ENCODE data around the gene TLR3.

The TLR3 gene

GRCh38 chr4:186081202-186081807 is 12.3 kb downstream of the TLR3 start:
- DNase-seq, result no peak
- Histone ChIP-seq H3K4me1 (no peaks in the 10 kb centered on the region), H3K27ac (peak overlapping the region in 1 of 2 donors; percentile 22), H3K4me3 (peak overlapping the region in 1 of 2 donors; percentile 26), H3K27me3 (no peaks in the 10 kb centered on the region), H3K36me3 (peaks cover 0 to 15% (median 6%) of the 10 kb centered on the region in 3 donors), H3K9me3 (no peaks in the 10 kb centered on the region)
- intact Hi-C loops (cut with DNase I; ENCODE audit: low total_unique reads), result no loop called here
- no peak for TF ChIP-seq CTCF (IDR thresholded peaks at IDR 0.05)

- Histone ChIP-seq H3K4me3 (no peak overlapping the region), H3K27me3 (no peaks in the 10 kb centered on the region), H3K9me3 (no peaks in the 10 kb centered on the region), H3K36me3 (peaks cover 0 to 15% (median 6%) of the 10 kb centered on the region in 3 donors), H3K4me1 (no peaks in the 10 kb centered on the region), H3K27ac (no peak overlapping the region)
- no peak for TF ChIP-seq CTCF (IDR thresholded peaks at IDR 0.05)
- intact Hi-C loops (cut with DNase I; ENCODE audit: low total_unique reads), result no loop called here
- DNase-seq, result no peak
These were observed 13.3 kb downstream of the TLR3 start for GRCh38 chr4:186082221-186082620.

DNA sequence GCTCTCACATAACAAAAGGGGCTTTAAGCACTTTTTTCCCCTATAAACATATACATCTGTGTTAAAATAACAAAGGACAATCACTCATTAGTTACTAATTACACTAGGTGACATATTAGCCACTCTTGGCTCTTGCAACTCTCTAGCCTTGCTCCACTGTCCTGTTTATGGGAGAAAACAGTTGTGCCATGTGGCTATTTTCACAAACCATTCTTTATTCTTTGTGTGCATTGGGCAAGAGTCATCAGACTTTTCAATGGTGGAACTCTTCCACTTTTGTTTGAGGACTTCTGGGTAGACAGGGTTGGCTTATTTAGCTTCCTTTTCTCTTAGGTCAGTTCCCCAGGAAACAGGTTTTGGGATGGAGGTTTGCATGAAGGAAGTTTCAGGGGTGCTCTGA is 19.6 kb downstream of the TLR3 start:
- intact Hi-C loops (cut with DNase I; ENCODE audit: low total_unique reads), result no loop called here
- Histone ChIP-seq H3K27ac (no peak overlapping the region), H3K9me3 (peaks cover 0 to 8% (median 0%) of the 10 kb centered on the region in 3 donors), H3K4me3 (no peak overlapping the region), H3K36me3 (peaks cover 0 to 2% (median 0%) of the 10 kb centered on the region in 3 donors), H3K4me1 (no peaks in the 10 kb centered on the region), H3K27me3 (no peaks in the 10 kb centered on the region)
- no peak for TF ChIP-seq CTCF (IDR thresholded peaks at IDR 0.05)
- DNase-seq, result no peak

DNA sequence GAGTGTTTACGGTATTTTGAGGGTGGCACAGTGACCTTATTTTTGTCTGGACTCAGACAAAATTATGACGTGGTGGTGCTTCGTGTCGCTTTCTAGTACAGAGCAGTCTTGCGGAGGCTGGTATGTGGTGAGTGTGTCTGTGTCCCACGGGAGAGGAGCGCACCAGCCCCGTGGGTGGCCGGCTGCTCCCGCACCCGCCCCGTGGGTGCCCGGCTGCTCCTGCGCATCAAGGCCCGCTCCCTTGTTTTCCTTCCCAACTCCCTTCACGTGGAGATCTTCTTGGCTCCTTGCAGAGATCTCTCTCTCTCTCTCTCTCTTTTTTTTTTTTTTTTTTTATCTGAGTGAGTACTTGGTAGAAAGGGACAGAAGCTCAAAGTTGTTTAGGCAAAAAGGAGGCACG is 23.3 kb downstream of the TLR3 start:
- no peak for TF ChIP-seq CTCF (IDR thresholded peaks at IDR 0.05)
- intact Hi-C loops (cut with DNase I; ENCODE audit: low total_unique reads), result no loop called here
- H3K4me3 ChIP-seq, result no peak overlapping the region
- no peak overlapping the region for H3K27ac ChIP-seq
- H3K36me3 ChIP-seq, result no peaks in the 10 kb centered on the region
- no peaks in the 10 kb centered on the region for H3K4me1 ChIP-seq
- no peaks in the 10 kb centered on the region for H3K27me3 ChIP-seq
- DNase-seq, result no peak
- H3K9me3 ChIP-seq, result peaks cover 0 to 8% (median 0%) of the 10 kb centered on the region in 3 donors

DNA sequence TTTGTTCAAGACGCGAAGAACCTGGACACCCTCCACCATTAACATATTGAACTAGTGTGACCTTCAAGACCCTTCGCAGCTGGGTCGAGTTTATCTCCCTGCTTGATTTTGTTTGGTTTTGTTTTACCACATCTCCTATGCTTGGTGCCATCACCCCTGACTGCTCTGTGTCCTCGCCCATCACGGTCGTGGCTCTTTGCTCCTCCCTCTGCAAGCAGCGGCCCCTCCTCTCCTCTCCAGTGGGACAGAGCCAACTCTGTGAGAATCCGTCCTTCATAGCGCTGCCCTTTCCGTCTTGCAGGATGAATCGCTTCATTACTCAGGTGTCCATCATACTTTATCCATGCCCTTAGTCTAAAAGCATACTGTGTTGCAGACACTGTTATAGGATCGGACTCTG is 26.4 kb downstream of the TLR3 start:
- H3K4me1 ChIP-seq, result no peaks in the 10 kb centered on the region
- H3K27me3 ChIP-seq, result no peaks in the 10 kb centered on the region
- no peak for TF ChIP-seq CTCF (IDR thresholded peaks at IDR 0.05)
- intact Hi-C loops (cut with DNase I; ENCODE audit: low total_unique reads), result no loop called here
- H3K9me3 ChIP-seq, result peaks cover 0 to 3% (median 0%) of the 10 kb centered on the region in 3 donors
- H3K36me3 ChIP-seq, result no peaks in the 10 kb centered on the region
- DNase-seq, result no peak
- H3K27ac ChIP-seq, result no peak overlapping the region
- no peak overlapping the region for H3K4me3 ChIP-seq

All from tibial artery (tissue), 4 donors.